Measurements from ENCODE around the gene DELE1.
A peak's percentile ranks its signal among the peaks of the same experiment; 100 is the strongest.

Gene DELE1

DNA sequence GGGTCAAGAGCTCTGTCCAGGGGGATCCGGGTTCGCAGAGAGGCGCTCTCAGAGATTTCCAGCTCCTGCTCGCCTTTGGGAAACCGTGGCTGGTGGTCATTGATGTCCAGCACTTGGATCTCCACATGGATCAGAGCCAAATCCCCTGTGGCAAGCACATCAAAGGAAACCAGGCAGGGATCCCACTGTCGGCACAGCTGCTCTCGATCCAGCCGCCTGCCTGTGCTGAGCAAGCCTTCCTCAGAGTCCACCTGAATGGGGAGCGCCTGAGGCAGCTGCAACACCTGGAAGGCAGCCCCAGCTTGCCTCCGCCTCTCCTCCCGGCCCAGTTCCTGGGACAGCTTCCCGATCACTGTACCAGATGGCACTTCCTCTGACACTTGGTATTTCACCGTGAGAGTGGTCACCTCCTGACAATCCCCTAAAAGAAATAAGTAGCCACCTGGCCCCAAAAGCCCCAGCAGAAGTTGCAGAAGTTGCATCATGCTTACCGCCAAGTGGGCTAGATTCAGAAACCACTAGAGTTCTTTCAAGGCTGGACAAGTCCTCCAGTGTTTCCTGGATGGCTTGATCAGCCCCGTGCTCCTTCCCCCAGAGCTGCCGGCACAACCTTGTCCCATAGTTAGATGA lies 33.8 kb downstream of the DELE1 start:
- no peak for DNase-seq (ENCODE audit: extremely low spot score)
- POLR2A ChIA-PET = no interaction called here
- CTCF ChIA-PET = interaction anchor here (0.9 to 10.0 kb wide), 10 partner anchors 10 to 293 kb away, joined by 3 to 145 read pairs (median 4); partner anchors contain the start of genes PCDH1 and RNF14

DNA sequence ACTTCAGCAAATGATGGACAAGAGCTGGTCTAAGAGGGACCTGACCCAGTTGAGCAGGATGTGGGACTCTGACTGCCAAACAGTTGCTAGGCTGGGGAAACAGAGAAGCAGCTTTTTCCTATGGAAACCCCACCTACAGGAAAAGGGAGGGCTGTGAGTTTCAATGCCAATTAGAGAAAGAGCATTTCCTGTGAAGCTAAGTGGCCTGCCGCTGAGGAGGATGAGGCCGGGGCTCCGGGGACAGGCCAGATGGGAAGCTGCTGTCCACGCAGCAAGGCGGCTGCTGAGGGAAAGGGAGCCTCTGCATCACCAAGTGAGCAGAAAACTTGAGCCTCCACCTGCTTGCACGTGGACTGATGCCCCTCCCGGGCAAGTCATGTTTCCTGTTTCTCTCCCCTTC lies 34.4 kb downstream of the DELE1 start, which contains the start of gene PCDH12:
Gene PCDH12 (minus strand): TSS at position 90 of the 400 bp plus-strand sequence. CDS start 351 bp downstream, outside the sequence.
- POLR2A ChIA-PET = no interaction called here
- DNase-seq (ENCODE audit: extremely low spot score) = peak; percentile 10
- TF ChIP-seq, protein P1, sequence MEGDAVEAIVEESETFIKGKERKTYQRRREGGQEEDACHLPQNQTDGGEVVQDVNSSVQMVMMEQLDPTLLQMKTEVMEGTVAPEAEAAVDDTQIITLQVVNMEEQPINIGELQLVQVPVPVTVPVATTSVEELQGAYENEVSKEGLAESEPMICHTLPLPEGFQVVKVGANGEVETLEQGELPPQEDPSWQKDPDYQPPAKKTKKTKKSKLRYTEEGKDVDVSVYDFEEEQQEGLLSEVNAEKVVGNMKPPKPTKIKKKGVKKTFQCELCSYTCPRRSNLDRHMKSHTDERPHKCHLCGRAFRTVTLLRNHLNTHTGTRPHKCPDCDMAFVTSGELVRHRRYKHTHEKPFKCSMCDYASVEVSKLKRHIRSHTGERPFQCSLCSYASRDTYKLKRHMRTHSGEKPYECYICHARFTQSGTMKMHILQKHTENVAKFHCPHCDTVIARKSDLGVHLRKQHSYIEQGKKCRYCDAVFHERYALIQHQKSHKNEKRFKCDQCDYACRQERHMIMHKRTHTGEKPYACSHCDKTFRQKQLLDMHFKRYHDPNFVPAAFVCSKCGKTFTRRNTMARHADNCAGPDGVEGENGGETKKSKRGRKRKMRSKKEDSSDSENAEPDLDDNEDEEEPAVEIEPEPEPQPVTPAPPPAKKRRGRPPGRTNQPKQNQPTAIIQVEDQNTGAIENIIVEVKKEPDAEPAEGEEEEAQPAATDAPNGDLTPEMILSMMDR (IDR thresholded peaks at IDR 0.05; ENCODE audit: control extremely low read depth, extremely low read depth, low read depth, missing control alignments) = no peak
- CTCF ChIA-PET = interaction anchor here (0.9 to 10.0 kb wide), 9 partner anchors 10 to 265 kb away, joined by 3 to 145 read pairs (median 4); partner anchors contain the start of genes DELE1 and RNF14

More for the DNA sequence above, 33.8 kb downstream of the DELE1 start:
- TF ChIP-seq, protein P1 (IDR thresholded peaks at IDR 0.05; ENCODE audit: control extremely low read depth, extremely low read depth, low read depth, missing control alignments) = no peak

DNA sequence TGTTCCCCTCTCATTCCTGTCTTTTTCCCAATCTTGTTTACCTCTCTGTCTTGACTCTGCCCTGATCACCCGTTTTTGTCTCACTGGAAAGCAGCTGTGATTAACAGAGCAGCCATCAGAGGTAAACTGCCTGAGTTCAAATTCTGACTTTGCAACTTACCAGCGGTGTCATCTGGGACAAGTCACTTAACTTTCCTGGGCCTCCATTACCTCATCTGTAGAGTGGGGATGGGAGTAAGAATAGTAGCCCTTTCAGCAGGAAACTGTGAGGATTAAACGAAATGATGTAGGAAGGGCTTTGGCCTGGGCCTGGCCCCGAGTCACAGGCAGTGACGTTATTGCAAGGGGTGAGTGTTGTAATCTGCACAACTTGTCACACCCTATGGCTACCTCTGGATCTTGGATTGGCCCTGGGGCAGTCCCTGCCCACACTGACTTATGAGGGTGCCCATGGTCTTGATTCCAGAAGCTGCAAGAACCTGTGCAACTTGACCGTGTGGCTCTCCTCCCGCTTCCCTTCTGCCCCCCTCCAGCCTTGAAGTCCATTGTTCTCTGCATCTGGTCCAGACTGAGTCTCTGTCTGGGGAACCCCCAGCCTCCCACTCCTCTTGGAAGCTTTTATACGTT lies 35.0 kb downstream of the DELE1 start:
- DNase-seq (ENCODE audit: extremely low spot score) = no peak
- TF ChIP-seq, protein P1 (IDR thresholded peaks at IDR 0.05; ENCODE audit: control extremely low read depth, extremely low read depth, low read depth, missing control alignments) = no peak
- ChIA-PET CTCF (interaction anchor here (1.0 to 10.0 kb wide), 8 partner anchors 11 to 288 kb away, joined by 3 to 145 read pairs (median 28); partner anchors contain the start of genes DELE1 and RNF14), POLR2A (no interaction called here)

DNA sequence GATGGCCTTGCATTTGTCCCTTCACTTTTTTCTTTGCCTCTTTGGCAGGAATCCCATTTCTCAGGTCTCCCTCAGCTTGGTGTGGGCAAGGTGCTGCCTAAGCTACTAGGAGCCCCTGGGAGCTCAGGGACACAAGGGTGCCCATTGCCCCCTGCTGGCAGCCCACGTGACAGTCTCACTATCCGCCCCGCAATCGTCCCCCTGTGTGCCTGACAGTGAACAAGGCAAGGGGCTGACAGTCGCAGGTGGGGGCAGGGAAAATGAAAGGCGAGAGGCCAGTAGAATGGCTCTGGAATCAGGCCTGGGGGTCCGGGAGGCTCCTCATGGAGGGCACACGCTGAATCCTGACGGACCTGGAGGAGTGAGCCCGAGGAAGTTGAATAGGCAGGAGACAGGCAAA lies 36.3 kb downstream of the DELE1 start:
- ChIA-PET POLR2A (interaction anchor here (0.6 kb wide), 1 partner anchor 1557 kb away, joined by 3 read pairs; no protein-coding TSS in a partner anchor), CTCF (interaction anchor here (0.6 to 10.0 kb wide), 48 partner anchors 7 to 820 kb away, joined by 3 to 145 read pairs (median 6); partner anchors contain the start of genes DELE1, GNPDA1, HDAC3 and PCDH1)
- DNase-seq (ENCODE audit: extremely low spot score) = peak; percentile 26
- TF ChIP-seq, protein P1 (IDR thresholded peaks at IDR 0.05; ENCODE audit: control extremely low read depth, extremely low read depth, low read depth, missing control alignments) = no peak

DNA sequence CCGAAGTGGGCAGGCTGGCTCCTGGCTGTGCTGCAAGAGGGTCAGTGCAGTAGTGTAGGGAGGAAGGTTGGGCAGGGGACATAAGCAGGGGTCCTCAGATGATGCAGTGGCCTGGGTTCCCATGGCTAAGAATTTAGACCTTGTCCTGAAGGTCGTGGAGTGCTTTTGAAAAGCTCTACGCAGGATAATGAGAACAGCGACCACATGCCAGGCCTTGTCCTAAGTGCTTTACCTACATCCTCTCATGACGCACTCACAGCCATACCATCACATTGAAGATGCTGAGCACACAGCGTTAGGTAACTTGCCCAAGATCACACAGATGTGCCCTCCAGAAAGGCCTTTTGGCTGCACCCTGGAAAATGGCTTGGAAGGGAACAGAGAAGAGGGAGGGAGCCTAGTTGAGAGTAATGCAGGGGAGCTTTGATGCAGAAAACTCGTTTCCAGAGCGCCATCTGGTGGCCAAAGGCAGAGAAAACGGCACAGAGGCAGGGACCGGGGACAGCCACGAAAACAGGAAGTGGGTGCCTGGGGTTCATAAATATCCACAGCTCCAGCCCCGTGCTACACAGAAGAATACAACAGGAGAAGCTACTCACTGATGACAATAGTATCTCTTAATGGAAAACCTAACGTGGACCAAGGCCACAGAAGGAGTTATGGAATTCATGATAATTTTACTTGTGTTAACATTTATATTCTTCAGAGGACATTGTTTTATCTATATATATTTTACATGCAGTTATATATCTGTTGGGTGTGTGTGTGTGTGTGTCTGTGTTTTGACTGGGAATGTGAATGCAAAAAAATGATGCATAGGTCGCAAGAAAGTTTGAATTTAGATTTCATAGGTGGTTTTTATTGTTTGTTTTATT lies 37.0 kb downstream of the DELE1 start:
- TF ChIP-seq, protein P1 (IDR thresholded peaks at IDR 0.05; ENCODE audit: control extremely low read depth, extremely low read depth, low read depth, missing control alignments) = peak; percentile 87
- CTCF ChIA-PET = interaction anchor here (0.6 to 10.0 kb wide), 70 partner anchors 8 to 819 kb away, joined by 3 to 145 read pairs (median 5); partner anchors contain the start of genes DELE1, DIAPH1, GNPDA1 and HDAC3
- POLR2A ChIA-PET = interaction anchor here (0.6 to 1.4 kb wide), 2 partner anchors 37 to 1558 kb away, joined by 3 to 4 read pairs; partner anchors contain the start of gene DELE1
- peak; percentile 87 for DNase-seq (ENCODE audit: extremely low spot score)
